SKM-1 (cell line): ENCODE data around the gene PTPN13.

ENCODE experiments used
- DNase-seq: peaks from one replicate; lab custom pipeline; 2025; ENCODE audit not compliant: unreplicated experiment; lab: John Stamatoyannopoulos, UW

The PTPN13 gene

GRCh38 chr4:86815653-86816052 is 221.5 kb downstream of the PTPN13 start:
- DNase-seq, result no peak

- DNase-seq, result no peak
These were observed 222.6 kb downstream of the PTPN13 start for GRCh38 chr4:86816501-86817273.

GRCh38 chr4:86818211-86818610 is 224.1 kb downstream of the PTPN13 start:
- no peak for DNase-seq

GRCh38 chr4:86818841-86819240 is 224.7 kb downstream of the PTPN13 start:
- no peak for DNase-seq

GRCh38 chr4:86819561-86819960 is 225.4 kb downstream of the PTPN13 start:
- DNase-seq, result no peak

GRCh38 chr4:86821151-86821550 is 227.0 kb downstream of the PTPN13 start:
- DNase-seq, result no peak

- DNase-seq, result no peak
These were observed 228.0 kb downstream of the PTPN13 start for GRCh38 chr4:86822136-86822535.

GRCh38 chr4:86825511-86825910 is 231.4 kb downstream of the PTPN13 start:
- no peak for DNase-seq

GRCh38 chr4:86831262-86832130 is 237.4 kb downstream of the PTPN13 start:
- no peak for DNase-seq

- no peak for DNase-seq
These were observed 239.5 kb downstream of the PTPN13 start for GRCh38 chr4:86833615-86834014.

- no peak for DNase-seq
These were observed 240.8 kb downstream of the PTPN13 start for GRCh38 chr4:86834901-86835300.

- no peak for DNase-seq
These were observed 241.6 kb downstream of the PTPN13 start for GRCh38 chr4:86835677-86836076.

- DNase-seq, result no peak
These were observed 243.8 kb downstream of the PTPN13 start for GRCh38 chr4:86837691-86838503.

- no peak for DNase-seq
These were observed 246.7 kb downstream of the PTPN13 start for GRCh38 chr4:86840858-86841257.

- DNase-seq, result no peak
These were observed 247.2 kb downstream of the PTPN13 start for GRCh38 chr4:86841309-86841708.

GRCh38 chr4:86845593-86845992 is 251.5 kb downstream of the PTPN13 start:
- DNase-seq, result no peak

GRCh38 chr4:86846921-86847320 is 252.8 kb downstream of the PTPN13 start:
- DNase-seq, result no peak

GRCh38 chr4:86847571-86847970 is 253.5 kb downstream of the PTPN13 start:
- no peak for DNase-seq

GRCh38 chr4:86848136-86848535 is 254.0 kb downstream of the PTPN13 start:
- no peak for DNase-seq

- no peak for DNase-seq
These were observed 254.9 kb downstream of the PTPN13 start, which contains the start of gene SLC10A6 for GRCh38 chr4:86848732-86849619. SLC10A6 (minus strand) TSS chr4:86849384; CDS start chr4:86849115, 269 bp downstream.
